Measurements from ENCODE around the gene FOXE3. TPM values are rescaled to one million over a fixed set of nuclear protein-coding genes. Genes with fewer than 3 reads are reported as not detected.

FOXE3 gene
- total and polyA plus RNA-seq, 2 donors (not counting 3 experiments of a cell fraction or from before 2014, with no cell fraction given) = not detected

DNA sequence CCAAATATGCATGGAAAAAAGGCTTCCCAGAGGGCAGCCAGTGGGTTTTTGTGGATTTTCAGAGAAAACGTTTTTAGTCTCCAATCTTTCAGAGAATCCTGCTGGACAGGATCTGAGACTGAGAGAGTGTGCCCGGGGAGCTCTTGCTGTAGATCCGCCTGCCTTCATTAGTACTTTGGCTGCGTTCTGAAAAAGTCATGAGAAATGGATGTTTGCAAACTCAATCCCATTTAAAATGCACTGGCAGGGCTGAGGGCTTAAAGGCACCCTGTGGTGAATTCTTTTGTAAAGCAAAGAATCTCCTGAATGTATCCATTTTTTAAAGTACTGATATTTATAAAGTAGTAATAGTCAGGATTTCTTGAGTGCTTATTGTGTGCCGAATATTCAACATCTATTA lies 44.0 kb downstream of the FOXE3 start:
- POLR2A ChIA-PET = no interaction called here
- no peak for FAIRE-seq
- H3K4me1 ChIP-seq (ENCODE audit: control insufficient read depth, extremely low read depth, insufficient read depth, low read length) = no peaks in the 10 kb centered on the region
- H3K36me3 ChIP-seq (ENCODE audit: control insufficient read depth in 2 of 2, extremely low read depth in 1 of 2, insufficient read depth in 2 of 2, low read length in 2 of 2) = no peaks in the 10 kb centered on the region
- intact Hi-C loops (cut with micrococcal nuclease) = no loop called here
- no peak overlapping the region for H3K4me2 ChIP-seq (ENCODE audit: insufficient read depth, low read length)
- H3K27me3 ChIP-seq (ENCODE audit: control insufficient read depth in 2 of 2, insufficient read depth in 2 of 2, low read length in 2 of 2) = peaks cover 24 to 27% of the 10 kb centered on the region in 2 experiments
- no TSS peak for BruUV-seq (replicated peaks)
- no peak overlapping the region for H2AFZ ChIP-seq (ENCODE audit: low read depth, low read length)
- H3K4me3 ChIP-seq (replicated peaks in 1 of 3; ENCODE audit: insufficient read depth in 1 of 3, low read depth in 1 of 3, low read length in 3 of 3) = no peak overlapping the region
- no peak overlapping the region for H3K9ac ChIP-seq (replicated peaks; ENCODE audit: extremely low read depth, insufficient read depth, low read length)
- H3K27ac ChIP-seq (ENCODE audit: insufficient read depth, low read depth, low read length) = no peak overlapping the region
- H4K20me1 ChIP-seq (replicated peaks; ENCODE audit: control insufficient read depth, extremely low read depth, insufficient read depth, low read length) = no peaks in the 10 kb centered on the region
- DNase-seq (ENCODE audit: low read depth, low spot score) = no peak
- CTCF ChIA-PET = interaction anchor here (2.2 kb wide), 1 partner anchor 266 kb away, joined by 7 read pairs; no protein-coding TSS in a partner anchor
- TF ChIP-seq CTCF (IDR thresholded peaks at IDR 0.05; ENCODE audit: extremely low read depth in 1 of 2, insufficient read depth in 1 of 2, low read depth in 1 of 2, low read length in 2 of 2) = no peak
- TF ChIP-seq JUN (IDR thresholded peaks at IDR 0.05; ENCODE audit: borderline replicate concordance, insufficient read depth, insufficient read length, low read depth) = no peak
- TF ChIP-seq EZH2 (IDR thresholded peaks at IDR 0.05; ENCODE audit: borderline replicate concordance, low read depth, low read length, severe bottlenecking) = no peak
- TF ChIP-seq MAX (IDR thresholded peaks at IDR 0.05; ENCODE audit: insufficient read depth, insufficient read length) = no peak
- no peak for TF ChIP-seq MYC (IDR thresholded peaks at IDR 0.05; ENCODE audit: low read depth, low read length)
- TF ChIP-seq POLR2AphosphoS5 (IDR thresholded peaks at IDR 0.05; ENCODE audit: insufficient read depth, low read depth, low read length) = no peak
- TF ChIP-seq GATA2 (IDR thresholded peaks at IDR 0.05; ENCODE audit: insufficient read depth, insufficient read length, low read depth, low read length) = no peak
- TF ChIP-seq POLR2A (IDR thresholded peaks at IDR 0.05; ENCODE audit: low read depth, low read length) = no peak
- TF ChIP-seq FOS (IDR thresholded peaks at IDR 0.05; ENCODE audit: borderline replicate concordance, insufficient read depth, low read length) = no peak
- dilution Hi-C loops (cut with MboI; ENCODE audit: extremely low pct_ligation_motif_present, low sequenced_read_pairs) = loop anchor here (25.0 kb wide), 1 partner anchor 227 kb away; no protein-coding TSS in a partner anchor
- H3K9me3 ChIP-seq (replicated peaks; ENCODE audit: control insufficient read depth, insufficient read depth, low read length) = no peaks in the 10 kb centered on the region
- H3K9me1 ChIP-seq (replicated peaks; ENCODE audit: control insufficient read depth, extremely low read depth, insufficient read depth, low read length) = no peaks in the 10 kb centered on the region
- no peaks in the 10 kb centered on the region for H3K79me2 ChIP-seq (ENCODE audit: control insufficient read depth, insufficient read depth, low read length)

Measured in endothelial cell of umbilical vein (primary cell).